ENCODE results near the gene FAM216B. TPM values are rescaled to one million over a fixed set of nuclear protein-coding genes. Genes with fewer than 3 reads are reported as not detected.

The FAM216B gene
- total and polyA plus RNA-seq, 9 of the 15 experiments (the other 6 are each of a cell fraction or from before 2014, with no cell fraction given): not detected

GRCh38 chr13:42820451-42820850 lies 39.1 kb downstream of the FAM216B start:
- ChIA-PET POLR2A (no interaction called here), CTCF (ENCODE audit: low intra/inter-chr PET ratio) (no interaction called here)
- Histone ChIP-seq H3K9ac (ENCODE audit: insufficient read depth in 1 of 2, low read depth in 2 of 2, low read length in 2 of 2) (no peak overlapping the region), H3K4me1 (replicated peaks in 1 of 2; ENCODE audit: control insufficient read depth in 2 of 2, insufficient read depth in 2 of 2, low read length in 2 of 2) (no peaks in the 10 kb centered on the region), H3K9me3 (replicated peaks; ENCODE audit: control insufficient read depth, insufficient read depth, low read depth, low read length) (no peaks in the 10 kb centered on the region), H3K27ac (ENCODE audit: extremely low read depth, low read depth, low read length) (no peak overlapping the region), H2AFZ (ENCODE audit: low read depth, low read length) (no peak overlapping the region), H3K36me3 (ENCODE audit: control insufficient read depth, insufficient read depth, low read length) (no peaks in the 10 kb centered on the region), H3K4me2 (ENCODE audit: insufficient read depth, low read length) (no peak overlapping the region), H3K27me3 (ENCODE audit: control insufficient read depth in 2 of 2, insufficient read depth in 2 of 2, low read length in 2 of 2) (no peaks in the 10 kb centered on the region), H4K20me1 (replicated peaks; ENCODE audit: control insufficient read depth, insufficient read depth, low read length) (no peaks in the 10 kb centered on the region), H3K9me1 (ENCODE audit: control insufficient read depth, insufficient read depth, low read length) (no peaks in the 10 kb centered on the region), H3K4me3 (no peak overlapping the region), H3K79me2 (ENCODE audit: control insufficient read depth, insufficient read depth, low read length) (no peaks in the 10 kb centered on the region)
- DNase-seq (ENCODE audit: extremely low read depth in 1 of 4, low spot score in 3 of 4): no peak
- BruUV-seq (replicated peaks): no TSS peak
- no peak for FAIRE-seq
- no peak for ATAC-seq
- WGBS (ENCODE audit: insufficient coverage, low coverage, missing lambda C conversion rate): 0% methylated on average over 4 of the region's 4 CpGs
- in situ Hi-C loops (cut with MboI): no loop called here
- no peak for TF ChIP-seq ZNF699 (CRISPR knock-in tag; IDR thresholded peaks at IDR 0.05; ENCODE audit: insufficient replicate concordance)
- no peak for TF ChIP-seq FOXO4 (CRISPR knock-in tag; IDR thresholded peaks at IDR 0.05)
- no peak for TF ChIP-seq E2F5 (CRISPR knock-in tag; IDR thresholded peaks at IDR 0.05)
- TF ChIP-seq STAG1 (CRISPR knock-in tag; IDR thresholded peaks at IDR 0.05; ENCODE audit: borderline replicate concordance): no peak
- no peak for TF ChIP-seq ZNF668 (CRISPR knock-in tag; IDR thresholded peaks at IDR 0.05)
- TF ChIP-seq MYBL2 (IDR thresholded peaks at IDR 0.05; ENCODE audit: low read depth): no peak
- no peak for TF ChIP-seq MYBL2 (CRISPR knock-in tag; IDR thresholded peaks at IDR 0.05; ENCODE audit: borderline replicate concordance)
- TF ChIP-seq GTF2A2 (tag; IDR thresholded peaks at IDR 0.05): no peak
- intact Hi-C loops (cut with micrococcal nuclease): no loop called here

All from K562 (cell line).